HG03575 (cell line): Measurements from ENCODE around the gene RNF114.
"Not testable (repeated sequence)": the region's sequence is repeated elsewhere in the genome, so short reads cannot be mapped to it uniquely, and the experiment has no call there.

ENCODE experiments used
- ATAC-seq: cut with Tn5 transposase; IDR thresholded peaks from one replicate; pipeline ENCODE4 v1.9.1; 2021; ENCODE audit not compliant: unreplicated experiment, insufficient number of reproducible peaks, low FRiP score; ENCODE audit errors: extremely low read depth

RNF114 gene, protein sequence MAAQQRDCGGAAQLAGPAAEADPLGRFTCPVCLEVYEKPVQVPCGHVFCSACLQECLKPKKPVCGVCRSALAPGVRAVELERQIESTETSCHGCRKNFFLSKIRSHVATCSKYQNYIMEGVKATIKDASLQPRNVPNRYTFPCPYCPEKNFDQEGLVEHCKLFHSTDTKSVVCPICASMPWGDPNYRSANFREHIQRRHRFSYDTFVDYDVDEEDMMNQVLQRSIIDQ

GRCh38 chr20:49936153-49937026, at the start of gene RNF114:
Gene RNF114 (plus strand): TSS chr20:49936397. CDS start chr20:49936413, 16 bp downstream.
- ATAC-seq: no peak

DNA sequence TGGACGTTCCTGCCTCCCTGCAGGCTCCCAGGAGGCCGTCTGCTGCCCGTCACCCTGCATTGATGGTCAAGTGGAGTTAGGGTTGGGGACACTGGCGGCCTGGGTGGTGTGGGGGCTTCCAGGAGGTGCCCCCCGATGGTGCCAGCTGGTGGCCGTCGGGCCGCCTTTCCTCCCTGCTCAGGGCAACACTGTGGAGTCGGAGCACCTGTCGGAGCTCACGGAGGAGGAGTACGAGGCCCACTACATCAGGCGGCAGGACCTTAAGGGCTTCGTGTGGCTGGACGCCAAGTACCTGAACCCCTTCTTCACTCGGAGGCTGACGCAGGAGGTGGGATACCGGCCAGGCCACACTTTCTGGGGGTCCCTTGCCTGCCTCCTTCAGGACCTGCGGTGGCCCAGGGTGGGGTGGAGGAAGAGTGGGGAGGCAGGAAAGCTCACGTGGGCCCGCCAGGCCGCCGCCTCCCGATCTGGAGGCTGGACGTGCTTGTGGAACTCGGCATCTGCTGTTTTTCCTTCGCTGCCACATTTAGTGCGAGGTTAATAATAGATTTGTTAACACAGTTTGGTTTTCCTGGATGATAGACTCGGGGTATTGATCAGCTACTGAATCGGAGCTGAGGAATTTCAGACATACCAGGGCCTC, 49.5 kb upstream of the RNF114 start:
- ATAC-seq: no peak

DNA sequence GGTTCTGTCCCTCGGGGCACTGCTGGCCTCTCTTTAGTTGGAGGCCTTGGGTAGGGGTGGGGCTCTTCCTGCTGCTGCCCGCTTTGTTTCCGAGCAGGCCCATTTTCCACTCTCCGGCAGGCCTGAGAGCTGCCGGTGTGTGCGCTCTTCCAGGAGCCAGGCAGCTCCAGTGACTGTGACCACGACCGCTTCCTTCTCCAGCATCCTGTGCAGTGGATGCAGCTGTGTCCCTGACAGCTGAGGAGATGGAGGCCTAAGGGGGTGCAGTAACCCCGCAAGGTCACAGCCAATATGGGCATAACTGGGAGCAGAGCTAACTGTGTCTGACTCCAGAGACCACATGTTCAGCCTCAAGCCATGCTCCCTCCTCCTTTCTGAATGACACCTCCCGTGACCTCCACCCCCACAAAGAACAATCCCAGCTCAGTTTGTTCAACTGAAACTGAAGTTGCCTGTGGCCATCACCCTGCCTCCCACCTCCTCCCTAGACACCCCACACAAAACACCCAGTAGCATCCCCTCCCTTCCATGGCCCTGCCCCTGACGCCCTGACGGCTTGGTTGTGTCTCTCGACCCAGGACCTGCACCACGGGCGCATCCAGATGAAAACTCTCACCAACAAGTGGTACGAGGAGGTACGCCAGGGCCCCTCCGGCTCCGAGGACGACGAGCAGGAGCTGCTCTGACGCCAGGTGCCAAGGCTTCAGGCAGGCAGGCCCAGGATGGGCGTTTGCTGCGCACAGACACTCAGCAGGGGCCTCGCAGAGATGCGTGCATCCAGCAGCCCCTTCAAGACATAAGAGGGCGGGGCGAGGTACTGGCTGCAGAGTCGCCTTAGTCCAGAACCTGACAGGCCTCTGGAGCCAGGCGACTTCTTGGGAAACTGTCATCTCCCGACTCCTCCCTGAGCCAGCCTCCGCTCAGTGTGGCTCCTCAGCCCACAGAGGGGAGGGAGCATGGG, 48.7 kb upstream of the RNF114 start:
- no peak for ATAC-seq

- ATAC-seq: no peak
Observed at GRCh38 chr20:49888212-49889000, 47.8 kb upstream of the RNF114 start.

GRCh38 chr20:49889001-49889934, 46.9 kb upstream of the RNF114 start:
- no peak for ATAC-seq

DNA sequence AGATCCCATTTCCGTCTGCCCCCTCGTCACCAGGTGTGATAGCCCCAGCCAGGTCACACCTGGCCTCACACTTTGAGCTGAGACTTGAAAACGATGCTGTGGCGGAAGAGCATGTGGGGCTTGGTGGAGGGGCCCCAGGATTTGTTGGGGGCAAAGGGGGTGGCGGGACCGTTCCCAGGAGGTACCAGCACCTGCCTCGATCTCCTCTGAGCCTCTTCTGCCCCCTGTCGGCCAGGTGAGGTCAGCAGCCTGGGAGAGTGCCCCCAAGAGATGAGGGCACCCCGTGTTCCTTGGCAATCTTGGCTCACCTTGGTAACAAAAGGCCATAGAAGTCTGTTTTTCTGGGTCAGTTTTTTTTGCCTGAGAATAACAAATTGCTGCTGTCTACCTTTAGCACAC, 46.3 kb upstream of the RNF114 start:
- no peak for ATAC-seq

DNA sequence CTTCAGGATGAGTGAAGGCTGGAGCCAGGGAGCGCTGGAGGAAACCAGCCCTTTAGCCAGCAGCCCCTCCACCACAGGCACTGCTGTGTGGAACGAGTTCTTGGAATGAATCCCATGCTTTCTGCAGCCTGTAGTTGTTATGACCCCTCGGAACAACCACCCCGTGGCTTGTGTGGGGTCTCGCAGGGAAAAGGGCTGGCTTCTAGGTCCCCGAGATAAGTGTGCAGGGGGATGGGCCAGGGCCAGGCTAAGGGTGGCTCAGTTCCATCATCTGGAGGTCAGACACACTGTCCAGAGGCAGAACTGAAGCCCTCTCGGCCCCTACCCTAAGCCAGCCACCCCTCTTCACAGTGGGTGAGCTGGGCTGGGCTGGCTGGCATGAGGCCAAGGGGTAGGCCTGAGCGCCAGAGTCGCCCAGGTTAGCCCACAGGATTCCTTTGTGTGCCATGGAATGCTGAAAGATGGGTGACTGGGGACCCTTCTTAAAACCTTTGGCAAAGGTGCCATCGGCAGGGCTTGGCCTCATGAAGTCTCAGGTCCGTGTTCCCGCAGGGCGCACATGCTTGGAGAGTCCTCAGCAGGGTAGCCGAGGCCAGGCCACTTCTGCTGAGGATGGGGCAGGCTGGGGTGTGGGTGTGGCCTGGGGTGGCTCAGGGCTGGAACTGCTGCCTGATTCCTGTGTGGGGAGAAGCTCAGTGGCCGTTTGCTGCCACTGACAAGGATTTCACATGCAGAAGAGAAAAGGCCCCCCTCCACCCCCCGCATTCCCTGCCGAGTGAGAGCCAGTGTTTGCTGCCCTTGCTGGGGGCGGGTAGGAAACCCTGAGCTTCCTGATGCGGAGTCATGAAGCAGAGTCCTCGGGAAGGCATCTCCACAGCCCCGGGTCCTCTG, 45.5 kb upstream of the RNF114 start:
- ATAC-seq: no peak

DNA sequence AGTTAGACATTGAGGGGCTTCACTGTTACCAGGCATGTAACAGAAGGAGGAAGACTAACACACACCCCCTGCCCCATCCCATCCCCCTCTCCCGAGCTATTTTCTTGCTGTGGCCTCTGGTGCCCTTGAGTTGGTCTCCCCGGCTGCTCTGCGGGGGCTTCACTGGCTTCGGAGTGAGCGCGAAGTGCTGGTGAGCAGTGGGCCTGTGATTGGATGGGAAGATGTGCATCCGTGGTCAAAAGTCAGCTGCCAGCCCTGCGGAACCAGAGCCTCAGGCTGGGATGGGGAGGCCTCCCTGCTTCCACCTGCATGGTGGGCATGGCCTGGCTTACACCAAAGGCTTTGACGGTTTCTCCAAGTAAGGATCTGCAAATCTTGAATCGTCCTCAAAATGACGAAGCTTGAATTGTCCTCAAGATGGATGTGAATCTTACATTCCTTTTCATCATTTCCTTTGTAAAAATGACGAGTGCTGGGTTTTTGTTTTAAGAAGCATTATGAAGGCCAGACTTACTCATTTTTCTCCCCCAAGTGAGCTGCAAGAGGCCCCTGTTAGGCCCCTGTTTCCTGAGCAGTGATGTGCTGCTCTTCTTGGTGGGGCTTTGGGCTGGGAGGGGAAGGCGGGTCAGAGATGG, 44.6 kb upstream of the RNF114 start:
- ATAC-seq: no peak

GRCh38 chr20:49892260-49892659, 43.9 kb upstream of the RNF114 start:
- ATAC-seq: no peak

- ATAC-seq: no peak
Observed at GRCh38 chr20:49892817-49893216, 43.4 kb upstream of the RNF114 start.

- no peak for ATAC-seq
Observed at GRCh38 chr20:49893242-49894072, 42.7 kb upstream of the RNF114 start.

GRCh38 chr20:49894073-49894470, 42.1 kb upstream of the RNF114 start:
- ATAC-seq: no peak

GRCh38 chr20:49895474-49896093, 40.6 kb upstream of the RNF114 start:
- ATAC-seq: not testable (repeated sequence)

DNA sequence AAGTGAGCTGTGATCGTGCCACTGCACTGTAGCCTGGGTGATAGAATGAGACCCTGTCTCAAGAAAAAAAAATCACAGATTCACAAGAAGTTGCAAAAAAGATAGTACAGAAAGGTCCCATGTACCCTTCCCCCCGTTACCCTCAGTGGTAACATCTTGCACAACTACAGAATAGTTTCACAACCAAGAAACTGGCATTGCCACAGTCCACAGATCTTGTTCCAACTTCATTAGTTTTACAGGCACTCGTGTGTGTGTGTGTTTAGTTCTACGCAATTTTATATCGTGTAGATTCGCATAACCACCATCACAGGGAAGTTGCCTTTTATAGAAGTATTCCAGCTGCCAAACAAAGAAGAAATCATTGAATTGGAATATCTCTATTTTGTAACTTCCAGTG, 40.0 kb upstream of the RNF114 start:
- ATAC-seq: no peak
